Endothelial cell (in vitro differentiated cells): ENCODE measurements around the gene KCNK15. TPM values are rescaled to one million over a fixed set of nuclear protein-coding genes. Genes with fewer than 3 reads are reported as not detected.
A peak's percentile ranks its signal among the peaks of the same experiment; 100 is the strongest.

Experiments used
- DNase-seq: peaks from one replicate; pipeline ENCODE4 v3.0.0; 2021; ENCODE audit warnings: low spot score
- H3K27ac Mint-ChIP-seq: one replicate; pipeline ENCODE4 v1.8.0; 2021; ENCODE audit warnings: mixed read lengths, inconsistent platforms; ENCODE audit not compliant: unreplicated experiment
- H3K27me3 Mint-ChIP-seq: one replicate; pipeline ENCODE4 v1.8.0; 2021; ENCODE audit warnings: mild to moderate bottlenecking, moderate library complexity, mixed read lengths, inconsistent platforms; ENCODE audit not compliant: unreplicated experiment
- H3K36me3 Mint-ChIP-seq: one replicate; pipeline ENCODE4 v1.8.0; 2021; ENCODE audit warnings: mild to moderate bottlenecking, low read depth, mixed read lengths, inconsistent platforms; ENCODE audit not compliant: unreplicated experiment
- H3K4me1 Mint-ChIP-seq: one replicate; pipeline ENCODE4 v1.8.0; 2021; ENCODE audit warnings: mild to moderate bottlenecking, mixed read lengths, inconsistent platforms; ENCODE audit not compliant: unreplicated experiment
- H3K4me3 Mint-ChIP-seq: one replicate; pipeline ENCODE4 v1.8.0; 2021; ENCODE audit warnings: mild to moderate bottlenecking, mixed read lengths, inconsistent platforms; ENCODE audit not compliant: unreplicated experiment
- H3K9me3 Mint-ChIP-seq: one replicate; pipeline ENCODE4 v1.8.0; 2021; ENCODE audit warnings: mixed read lengths, inconsistent platforms; ENCODE audit not compliant: unreplicated experiment
- CTCF ChIP-seq: fragments of 200-600 bp; sonication (generic); IDR thresholded peaks from one replicate; pipeline ENCODE4 v1.5.0; 2021; ENCODE audit warnings: antibody characterized with exemption; ENCODE audit not compliant: unreplicated experiment
- total RNA-seq: library from RNA; stranded (reverse); fragmentation: NEBNext Ultra II Directional; extraction: Animal tissue kit (Norgen Biotek cat#: 25700); gene quantifications from one replicate; pipeline ENCODE4 v1.2.1, GENCODE V29; 2021; ENCODE audit not compliant: unreplicated experiment

The KCNK15 gene
- total RNA-seq, 1 donor from 2014 or later, result not detected

- DNase-seq, result no peak
- peaks cover 6% of the 10 kb centered on the region for H3K27me3 Mint-ChIP-seq
- peaks cover 2% of the 10 kb centered on the region for H3K4me1 Mint-ChIP-seq
- H3K36me3 Mint-ChIP-seq, result no peaks in the 10 kb centered on the region
- TF ChIP-seq CTCF, result no peak
- no peak overlapping the region for H3K27ac Mint-ChIP-seq
- H3K9me3 Mint-ChIP-seq, result no peaks in the 10 kb centered on the region
- H3K4me3 Mint-ChIP-seq, result no peak overlapping the region
These were observed 25.0 kb downstream of the KCNK15 start for GRCh38 chr20:44770484-44771171.

- no peak for DNase-seq
- no peak for TF ChIP-seq CTCF
- Mint-ChIP-seq H3K4me3 (no peak overlapping the region), H3K4me1 (no peaks in the 10 kb centered on the region), H3K27ac (no peak overlapping the region), H3K36me3 (no peaks in the 10 kb centered on the region), H3K9me3 (no peaks in the 10 kb centered on the region), H3K27me3 (peaks cover 3% of the 10 kb centered on the region)
These were observed 25.5 kb downstream of the KCNK15 start for GRCh38 chr20:44771172-44771535.

- Mint-ChIP-seq H3K4me1 (no peaks in the 10 kb centered on the region), H3K9me3 (no peaks in the 10 kb centered on the region), H3K4me3 (no peak overlapping the region), H3K36me3 (no peaks in the 10 kb centered on the region), H3K27ac (no peak overlapping the region), H3K27me3 (no peaks in the 10 kb centered on the region)
- DNase-seq, result no peak
- no peak for TF ChIP-seq CTCF
These were observed 27.0 kb downstream of the KCNK15 start for GRCh38 chr20:44772636-44773035.

- Mint-ChIP-seq H3K4me1 (no peaks in the 10 kb centered on the region), H3K4me3 (no peak overlapping the region), H3K27ac (no peak overlapping the region), H3K27me3 (no peaks in the 10 kb centered on the region), H3K36me3 (no peaks in the 10 kb centered on the region), H3K9me3 (no peaks in the 10 kb centered on the region)
- no peak for TF ChIP-seq CTCF
- DNase-seq, result no peak
These were observed 27.6 kb downstream of the KCNK15 start for GRCh38 chr20:44773070-44773829.

GRCh38 chr20:44776980-44777379 is 31.3 kb downstream of the KCNK15 start:
- H3K9me3 Mint-ChIP-seq, result no peaks in the 10 kb centered on the region
- no peaks in the 10 kb centered on the region for H3K36me3 Mint-ChIP-seq
- H3K27me3 Mint-ChIP-seq, result no peaks in the 10 kb centered on the region
- no peak overlapping the region for H3K27ac Mint-ChIP-seq
- H3K4me1 Mint-ChIP-seq, result no peaks in the 10 kb centered on the region
- DNase-seq, result peak; percentile 53
- no peak overlapping the region for H3K4me3 Mint-ChIP-seq
- TF ChIP-seq CTCF, result no peak
